ENCODE results near the gene PXDN.

- TF ChIP-seq POLR2AphosphoS5 (IDR thresholded peaks at IDR 0.05) (no peak), POLR2A (IDR thresholded peaks at IDR 0.05) (no peak), CTCF (IDR thresholded peaks at IDR 0.05) (no peak), EP300 (IDR thresholded peaks at IDR 0.05) (no peak)
Measured at GRCh38 chr2:1631292-1632001, 112.9 kb downstream of the PXDN start.

Data from stomach (tissue), 4 donors.